Left ventricle myocardium superior (tissue), 1 donor: ENCODE results near the gene PAM16. TPM values are rescaled to one million over a fixed set of nuclear protein-coding genes. Genes with fewer than 3 reads are reported as not detected.

ENCODE experiments used
- ATAC-seq: fragments of 200-7000 bp; cut with Tn5 transposase; one replicate; pipeline ENCODE4 v1.9.1; 2020; ENCODE audit warnings: mild to moderate bottlenecking, moderate library complexity
- DNase-seq: peaks from one replicate; pipeline ENCODE4 v3.0.0-alpha.2; 2020
- intact Hi-C: fragments of 100-400 bp; cut with micrococcal nuclease; formaldehyde crosslinking; loops from one replicate; pipeline ENCODE4 v1.11.0; 2022
- total RNA-seq: library from RNA; stranded (reverse); fragmentation: NEBNext Ultra II Directional; extraction: Animal tissue kit (Norgen Biotek cat#: 25700); gene quantifications from one replicate; pipeline ENCODE4 v1.2.1, GENCODE V29; 2021
- donor health status: DM: no; HTN: yes; CAD: no; lungs with severe emphysema.

Gene PAM16
- total RNA-seq, 1 donor from 2014 or later = 70.0 TPM

- ATAC-seq (peak; percentile 0), DNase-seq (no peak)
- intact Hi-C loops = no loop called here
Observed at GRCh38 chr16:4316108-4316863, 34.8 kb downstream of the PAM16 start.

GRCh38 chr16:4315186-4316107 lies 35.7 kb downstream of the PAM16 start, which contains the start of gene GLIS2:
TSS of gene GLIS2 (plus strand) at chr16:4316067. CDS start at chr16:4332281, 16,214 bp downstream.
- ATAC-seq (peak; percentile 82), DNase-seq (peak; percentile 88)
- intact Hi-C loops = no loop called here

- ATAC-seq = peak; percentile 1
- intact Hi-C loops = no loop called here
- peak; percentile 62 for DNase-seq
Observed at GRCh38 chr16:4314532-4315185, 36.5 kb downstream of the PAM16 start.

- no peak for ATAC-seq
- DNase-seq = peak; percentile 67
- intact Hi-C loops = no loop called here
Observed at GRCh38 chr16:4313563-4314531, 37.3 kb downstream of the PAM16 start.

- intact Hi-C loops = no loop called here
- DNase-seq (peak; percentile 80), ATAC-seq (peak; percentile 38)
Observed at GRCh38 chr16:4309833-4310266, 41.3 kb downstream of the PAM16 start.

GRCh38 chr16:4309102-4309832 lies 41.9 kb downstream of the PAM16 start:
- no peak for DNase-seq
- no peak for ATAC-seq
- intact Hi-C loops = no loop called here

- peak; percentile 98 for DNase-seq
- intact Hi-C loops = no loop called here
- ATAC-seq = peak; percentile 95
Observed at GRCh38 chr16:4307215-4308037, 43.7 kb downstream of the PAM16 start.

- ATAC-seq (no peak), DNase-seq (no peak)
- intact Hi-C loops = no loop called here
Observed at GRCh38 chr16:4306470-4307214, 44.5 kb downstream of the PAM16 start.

GRCh38 chr16:4303973-4304372 lies 47.1 kb downstream of the PAM16 start:
- intact Hi-C loops = no loop called here
- DNase-seq (no peak), ATAC-seq (no peak)

GRCh38 chr16:4301968-4302367 lies 49.2 kb downstream of the PAM16 start:
- ATAC-seq = no peak
- intact Hi-C loops = no loop called here
- DNase-seq = no peak

- ATAC-seq (no peak), DNase-seq (no peak)
- intact Hi-C loops = no loop called here
Observed at GRCh38 chr16:4301177-4301576, 49.9 kb downstream of the PAM16 start.

GRCh38 chr16:4298761-4299522 lies 52.2 kb downstream of the PAM16 start:
- ATAC-seq = peak; percentile 94
- DNase-seq = peak; percentile 80
- intact Hi-C loops = no loop called here

- ATAC-seq = no peak
- no peak for DNase-seq
- intact Hi-C loops = no loop called here
Observed at GRCh38 chr16:4297480-4297879, 53.6 kb downstream of the PAM16 start.

GRCh38 chr16:4295581-4295980 lies 55.5 kb downstream of the PAM16 start:
- ATAC-seq = no peak
- no peak for DNase-seq
- intact Hi-C loops = no loop called here

- ATAC-seq (peak; percentile 82), DNase-seq (peak; percentile 70)
- intact Hi-C loops = no loop called here
Observed at GRCh38 chr16:4293822-4294457, 57.2 kb downstream of the PAM16 start.
